ENCODE results near the gene TBX19. TPM values are rescaled to one million over a fixed set of nuclear protein-coding genes. Genes with fewer than 3 reads are reported as not detected.

The TBX19 gene
- total RNA-seq, 3 donors from 2014 or later (not counting 1 experiment from before 2014, with no cell fraction given), result 5.2 to 7.2 (median 5.3) TPM

GRCh38 chr1:168261390-168261789, 19.3 kb upstream of the TBX19 start:
- no peaks in the 10 kb centered on the region for H3K4me1 ChIP-seq (ENCODE audit: control insufficient read depth, insufficient read depth, low read length)
- H3K27me3 ChIP-seq (ENCODE audit: control insufficient read depth, insufficient read depth, low read length), result no peaks in the 10 kb centered on the region
- H3K36me3 ChIP-seq (ENCODE audit: control insufficient read depth, insufficient read depth, low read length), result peaks cover 10% of the 10 kb centered on the region
- WGBS (ENCODE audit: insufficient coverage), result 96% methylated on average over 2 of the region's 2 CpGs
- H3K4me3 Mint-ChIP-seq, result no peak overlapping the region
- DNase-seq (no peak), ATAC-seq (no peak)
- no peak for TF ChIP-seq CTCF (IDR thresholded peaks at IDR 0.05)
- peaks cover 5% of the 10 kb centered on the region for H3K9me3 ChIP-seq (ENCODE audit: control insufficient read depth, insufficient read depth, low read length)
- peaks cover 15% of the 10 kb centered on the region for H3K36me3 Mint-ChIP-seq
- H3K9me3 Mint-ChIP-seq, result peaks cover 0 to 2% of the 10 kb centered on the region in 2 donors
- H3K4me1 Mint-ChIP-seq, result peaks cover 33 to 37% of the 10 kb centered on the region in 2 donors
- intact Hi-C loops (cut with micrococcal nuclease), result no loop called here
- no peaks in the 10 kb centered on the region for H3K27me3 Mint-ChIP-seq (ENCODE audit: low read depth in 2 of 2)
- H3K4me3 ChIP-seq (ENCODE audit: low read length), result no peak overlapping the region
- no peak overlapping the region for H3K27ac Mint-ChIP-seq
- H3K27ac ChIP-seq (ENCODE audit: low read length), result no peak overlapping the region

- intact Hi-C loops (cut with micrococcal nuclease), result no loop called here
- no peak for TF ChIP-seq CTCF (IDR thresholded peaks at IDR 0.05)
- H3K4me1 ChIP-seq (ENCODE audit: control insufficient read depth, insufficient read depth, low read length), result no peaks in the 10 kb centered on the region
- no peak for DNase-seq
- 86% methylated on average over 2 of the region's 4 CpGs for WGBS (ENCODE audit: insufficient coverage)
- no peaks in the 10 kb centered on the region for H3K27me3 Mint-ChIP-seq (ENCODE audit: low read depth in 2 of 2)
- peaks cover 28 to 30% of the 10 kb centered on the region in 2 donors for H3K4me1 Mint-ChIP-seq
- no peak overlapping the region for H3K27ac Mint-ChIP-seq
- peaks cover 9% of the 10 kb centered on the region for H3K36me3 ChIP-seq (ENCODE audit: control insufficient read depth, insufficient read depth, low read length)
- no peaks in the 10 kb centered on the region for H3K36me3 Mint-ChIP-seq
- no peak overlapping the region for H3K4me3 Mint-ChIP-seq
- peaks cover 2% of the 10 kb centered on the region for H3K9me3 ChIP-seq (ENCODE audit: control insufficient read depth, insufficient read depth, low read length)
- H3K4me3 ChIP-seq (ENCODE audit: low read length), result no peak overlapping the region
- H3K27me3 ChIP-seq (ENCODE audit: control insufficient read depth, insufficient read depth, low read length), result no peaks in the 10 kb centered on the region
- H3K9me3 Mint-ChIP-seq, result no peaks in the 10 kb centered on the region
- H3K27ac ChIP-seq (ENCODE audit: low read length), result no peak overlapping the region
- no peak for ATAC-seq
Observed at GRCh38 chr1:168263130-168263529, 17.5 kb upstream of the TBX19 start.

GRCh38 chr1:168264296-168264695, 16.4 kb upstream of the TBX19 start:
- ATAC-seq (no peak), DNase-seq (no peak)
- Mint-ChIP-seq H3K36me3 (no peaks in the 10 kb centered on the region), H3K4me3 (no peak overlapping the region), H3K9me3 (no peaks in the 10 kb centered on the region), H3K4me1 (peaks cover 26% of the 10 kb centered on the region in 2 donors), H3K27me3 (ENCODE audit: low read depth in 2 of 2) (no peaks in the 10 kb centered on the region), H3K27ac (no peak overlapping the region)
- Histone ChIP-seq H3K27ac (ENCODE audit: low read length) (no peak overlapping the region), H3K9me3 (ENCODE audit: control insufficient read depth, insufficient read depth, low read length) (peaks cover 2% of the 10 kb centered on the region), H3K36me3 (ENCODE audit: control insufficient read depth, insufficient read depth, low read length) (peaks cover 7% of the 10 kb centered on the region), H3K4me1 (ENCODE audit: control insufficient read depth, insufficient read depth, low read length) (no peaks in the 10 kb centered on the region), H3K4me3 (ENCODE audit: low read length) (no peak overlapping the region), H3K27me3 (ENCODE audit: control insufficient read depth, insufficient read depth, low read length) (no peaks in the 10 kb centered on the region)
- intact Hi-C loops (cut with micrococcal nuclease), result no loop called here
- TF ChIP-seq CTCF (IDR thresholded peaks at IDR 0.05), result no peak
- WGBS (ENCODE audit: insufficient coverage), result 97% methylated on average over 6 of the region's 7 CpGs

- 100% methylated on average over 1 of the region's 1 CpG for WGBS (ENCODE audit: insufficient coverage)
- no peak overlapping the region for H3K4me3 ChIP-seq (ENCODE audit: low read length)
- peaks cover 7% of the 10 kb centered on the region for H3K36me3 ChIP-seq (ENCODE audit: control insufficient read depth, insufficient read depth, low read length)
- no peaks in the 10 kb centered on the region for H3K4me1 ChIP-seq (ENCODE audit: control insufficient read depth, insufficient read depth, low read length)
- no peak for ATAC-seq
- DNase-seq, result no peak
- Mint-ChIP-seq H3K27ac (no peak overlapping the region), H3K4me3 (no peak overlapping the region), H3K27me3 (ENCODE audit: low read depth in 2 of 2) (no peaks in the 10 kb centered on the region), H3K36me3 (no peaks in the 10 kb centered on the region), H3K9me3 (no peaks in the 10 kb centered on the region), H3K4me1 (peaks cover 13% of the 10 kb centered on the region in 2 donors)
- intact Hi-C loops (cut with micrococcal nuclease), result no loop called here
- H3K9me3 ChIP-seq (ENCODE audit: control insufficient read depth, insufficient read depth, low read length), result peaks cover 2% of the 10 kb centered on the region
- H3K27me3 ChIP-seq (ENCODE audit: control insufficient read depth, insufficient read depth, low read length), result no peaks in the 10 kb centered on the region
- TF ChIP-seq CTCF (IDR thresholded peaks at IDR 0.05), result no peak
- H3K27ac ChIP-seq (ENCODE audit: low read length), result no peak overlapping the region
Observed at GRCh38 chr1:168265596-168265995, 15.1 kb upstream of the TBX19 start.

All from natural killer cell (primary cell).